CD4-positive, alpha-beta T cell treated with Interleukin-6 for 4 hours (primary cell): Measurements from ENCODE around the gene PRRG2.

Experiments
- DNase-seq: peaks from one replicate; pipeline ENCODE4 v3.0.0-alpha.2; 2020; ENCODE audit warnings: mixed read lengths

PRRG2 gene

DNA sequence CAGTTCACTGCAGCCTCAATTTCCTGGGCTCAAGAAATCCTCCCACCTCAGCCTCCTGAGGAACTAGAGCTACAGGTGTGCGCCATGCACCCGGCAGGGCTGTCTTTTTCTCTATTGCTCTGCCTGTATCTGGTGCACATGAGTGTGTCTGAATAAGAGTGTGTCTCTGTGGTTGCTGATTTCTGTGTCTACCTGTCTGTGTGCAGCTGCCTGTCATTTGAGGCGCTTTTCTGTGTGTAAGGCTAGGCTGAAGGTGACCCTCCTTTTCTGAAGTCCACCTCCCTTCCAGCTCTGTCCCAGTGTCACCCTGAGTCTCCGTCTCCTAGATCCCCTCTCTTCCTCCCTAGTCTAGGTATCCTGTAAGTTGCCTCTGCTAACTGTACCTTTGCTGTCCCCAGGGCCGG is 8.4 kb downstream of the PRRG2 start:
- DNase-seq = no peak

DNA sequence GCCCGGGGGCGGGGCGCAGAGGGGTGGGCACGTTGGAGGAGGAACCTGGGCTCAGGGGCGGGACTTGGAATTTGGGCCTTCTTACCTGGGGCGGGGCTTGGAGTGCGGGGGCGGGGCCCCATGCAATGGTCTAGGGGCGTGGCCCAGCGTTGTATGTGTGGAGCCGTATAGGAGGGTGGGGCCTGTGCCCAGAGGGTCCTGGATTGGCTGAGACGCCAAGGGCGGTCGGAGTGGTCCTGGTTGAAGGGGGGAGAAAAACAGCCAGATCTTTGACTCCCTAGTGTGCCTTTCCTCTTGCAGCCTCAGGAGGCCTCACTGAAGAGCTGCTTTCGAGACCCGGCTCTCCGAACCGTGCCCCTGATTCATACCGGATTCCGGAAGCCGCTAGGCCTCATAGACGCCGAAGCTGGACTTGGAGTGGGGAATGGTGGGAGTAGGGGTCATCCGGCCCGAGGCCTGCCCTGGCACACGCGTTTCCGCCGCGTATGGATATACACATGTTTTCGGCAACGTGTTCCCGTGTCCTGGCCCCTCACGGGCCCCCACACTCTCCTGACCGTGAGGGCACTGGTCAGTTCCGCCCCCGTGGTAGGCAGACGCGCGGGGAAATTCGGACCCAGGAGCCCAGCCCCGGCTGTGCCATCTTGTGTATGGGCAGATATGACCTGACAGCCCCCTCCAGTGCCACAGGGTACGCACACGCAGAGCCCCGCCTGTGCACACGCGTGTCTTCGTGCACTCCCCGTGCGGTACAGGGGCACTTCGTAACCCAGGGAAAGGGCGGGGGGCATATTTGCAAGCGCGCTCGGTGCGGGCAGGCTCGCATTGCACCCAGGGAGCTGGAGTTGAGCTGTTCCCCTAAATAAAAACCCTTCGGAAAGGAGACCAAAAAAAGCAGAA is 9.2 kb downstream of the PRRG2 start:
- DNase-seq = peak; percentile 98

DNA sequence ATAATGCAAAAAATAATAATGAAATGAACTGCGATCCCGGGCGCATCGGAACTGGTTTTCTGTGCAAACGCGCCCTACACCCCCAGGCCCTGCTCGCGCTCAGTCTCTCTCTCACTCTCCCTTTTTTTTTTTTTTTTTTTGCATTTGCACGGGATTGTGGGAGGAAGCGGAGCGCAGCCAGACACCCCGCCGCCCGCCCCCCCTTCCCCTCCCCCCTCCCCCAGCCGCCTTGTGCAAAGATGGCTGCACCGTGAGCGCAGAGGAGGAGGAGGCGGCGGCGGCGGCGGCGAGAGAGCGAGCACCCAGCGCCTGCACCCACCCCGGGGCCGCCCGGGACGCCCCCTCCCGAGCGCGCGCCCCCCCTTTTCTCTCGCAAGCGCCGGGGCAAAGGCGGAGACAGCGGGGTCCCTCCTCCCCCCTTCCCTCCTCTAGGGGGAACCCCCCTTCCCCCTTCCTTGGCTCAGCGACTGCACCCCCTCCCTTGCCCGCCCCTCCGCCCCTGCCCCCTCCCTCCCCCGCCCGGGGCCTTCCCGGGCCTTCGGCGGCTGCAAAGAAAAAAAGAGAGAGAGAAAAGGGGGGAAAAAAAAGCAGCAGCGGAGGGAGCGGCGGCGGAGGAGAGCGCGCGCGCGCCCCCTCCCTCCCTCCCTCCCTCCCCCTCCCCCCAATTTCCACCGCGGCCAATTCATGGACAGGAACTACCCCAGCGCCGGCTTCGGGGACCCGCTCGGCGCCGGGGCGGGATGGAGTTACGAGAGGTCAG is 10.0 kb downstream of the PRRG2 start, which contains the start of gene PRR12:
PRR12 (plus strand) TSS at position 212 of the 760 bp plus-strand sequence; CDS start at position 685, 473 bp downstream.
- peak; percentile 85 for DNase-seq

DNA sequence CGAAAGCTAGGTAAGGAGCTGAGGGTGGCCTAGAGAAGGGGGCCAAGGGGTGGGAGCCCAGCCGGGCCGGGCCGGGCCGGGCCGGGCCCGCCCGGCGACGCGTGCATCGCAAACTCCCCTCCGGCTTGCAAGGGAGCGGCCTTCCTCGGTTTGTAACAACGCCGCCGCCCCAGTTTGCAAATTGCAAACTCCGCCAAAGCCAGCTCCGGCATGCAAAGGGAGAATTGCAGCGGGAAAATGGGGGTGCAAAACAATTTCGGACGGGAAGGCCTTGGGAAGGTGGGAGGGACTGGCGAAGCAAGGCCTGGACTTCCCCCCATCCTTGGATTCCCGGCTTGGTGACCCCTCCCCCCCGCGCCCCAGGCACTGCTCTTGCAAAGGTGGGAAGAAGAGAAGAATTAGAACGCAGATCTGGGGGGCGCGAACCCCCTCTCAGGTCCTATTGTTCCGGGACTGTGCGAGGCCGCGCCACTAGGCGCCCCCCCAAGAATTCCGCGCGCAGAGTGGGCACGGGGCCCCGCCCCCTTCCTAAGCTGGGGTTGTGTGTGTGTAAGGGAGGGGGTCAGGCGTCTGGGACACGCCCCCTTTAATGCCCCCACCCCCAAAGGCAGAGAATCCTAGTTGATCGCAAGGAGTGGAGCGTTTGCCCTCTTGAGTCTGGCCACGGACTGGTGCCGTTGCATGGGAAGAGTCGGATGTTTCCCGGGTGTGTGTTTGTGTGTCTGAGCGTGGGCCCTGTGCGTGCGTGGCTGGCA is 10.8 kb downstream of the PRRG2 start:
- peak; percentile 70 for DNase-seq

DNA sequence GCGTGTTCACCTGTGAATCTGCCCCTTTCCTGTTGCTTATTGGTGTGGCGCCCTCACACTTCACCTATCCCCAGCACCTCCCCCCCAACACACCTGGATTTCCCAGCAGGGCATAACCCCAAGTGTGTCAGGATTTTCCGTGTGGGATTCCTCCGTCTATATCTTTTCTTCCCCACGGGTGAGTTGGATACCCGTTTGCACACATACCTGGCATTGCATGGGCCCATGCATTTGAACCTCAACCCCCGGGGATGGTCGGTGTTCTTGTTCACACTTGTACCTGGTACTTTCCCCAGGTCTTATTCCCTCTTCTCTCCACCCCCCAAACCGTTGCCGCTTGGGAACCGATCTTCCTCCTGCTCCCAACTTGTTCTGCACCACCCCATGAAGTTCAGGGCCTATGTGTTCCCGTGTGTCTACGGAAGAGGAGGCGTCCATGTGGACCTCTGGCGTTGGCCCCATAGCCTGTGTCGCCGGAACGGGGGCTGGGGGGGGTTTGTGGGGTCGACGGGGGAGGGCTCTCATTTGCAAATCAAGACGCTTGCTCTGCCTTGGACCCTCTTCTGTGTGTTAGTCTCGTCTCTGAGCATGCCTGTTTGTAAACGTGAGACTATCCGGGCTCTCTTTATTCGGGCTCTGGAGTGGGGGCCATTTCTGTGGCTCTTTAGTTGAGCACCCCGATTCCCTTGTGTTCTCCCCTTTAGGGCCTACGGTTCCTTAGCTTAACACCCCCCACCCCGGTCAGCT is 11.5 kb downstream of the PRRG2 start:
- no peak for DNase-seq

DNA sequence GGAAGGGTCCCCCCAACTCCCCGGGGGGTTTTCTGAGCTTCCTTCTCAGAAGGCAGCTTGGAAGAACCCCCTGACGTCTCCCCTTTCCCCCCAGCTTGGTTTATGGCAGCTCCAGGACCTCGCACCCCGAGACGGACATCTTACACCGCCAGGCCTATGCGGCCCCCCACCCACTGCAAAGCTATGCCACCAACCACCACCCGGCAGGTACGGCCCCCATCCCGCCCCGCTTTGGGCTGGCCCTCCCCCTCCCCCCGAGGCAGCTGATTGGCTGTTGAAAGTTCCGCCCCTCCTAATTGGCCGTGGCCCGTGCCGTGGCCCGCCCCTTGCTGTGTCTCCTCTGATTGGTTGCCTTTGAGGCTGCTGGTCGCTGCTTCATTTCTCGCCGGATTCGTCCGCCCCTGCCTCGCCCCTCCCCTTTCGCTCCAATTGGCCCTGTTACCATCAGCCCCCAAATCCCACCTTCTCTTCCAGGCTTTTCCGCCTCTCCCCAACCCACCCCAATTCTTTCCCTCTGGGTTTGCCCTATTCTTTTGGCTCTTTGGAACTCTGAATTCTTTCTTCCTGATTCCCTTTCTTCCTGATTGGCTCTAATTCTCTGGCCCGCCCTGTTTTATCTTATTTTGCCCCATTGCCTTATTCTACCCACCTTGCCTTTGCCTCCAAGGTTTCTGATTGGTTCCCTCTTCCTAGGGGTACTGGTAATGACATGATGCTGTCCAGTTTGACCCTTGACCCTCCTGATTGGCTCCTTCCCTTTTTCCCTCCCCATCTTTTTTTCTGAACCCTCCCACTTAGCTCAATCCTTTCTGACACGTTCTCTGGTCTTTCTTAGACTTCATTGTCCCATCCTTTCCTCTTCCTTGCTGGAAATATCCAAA is 12.4 kb downstream of the PRRG2 start:
- DNase-seq = peak; percentile 95

DNA sequence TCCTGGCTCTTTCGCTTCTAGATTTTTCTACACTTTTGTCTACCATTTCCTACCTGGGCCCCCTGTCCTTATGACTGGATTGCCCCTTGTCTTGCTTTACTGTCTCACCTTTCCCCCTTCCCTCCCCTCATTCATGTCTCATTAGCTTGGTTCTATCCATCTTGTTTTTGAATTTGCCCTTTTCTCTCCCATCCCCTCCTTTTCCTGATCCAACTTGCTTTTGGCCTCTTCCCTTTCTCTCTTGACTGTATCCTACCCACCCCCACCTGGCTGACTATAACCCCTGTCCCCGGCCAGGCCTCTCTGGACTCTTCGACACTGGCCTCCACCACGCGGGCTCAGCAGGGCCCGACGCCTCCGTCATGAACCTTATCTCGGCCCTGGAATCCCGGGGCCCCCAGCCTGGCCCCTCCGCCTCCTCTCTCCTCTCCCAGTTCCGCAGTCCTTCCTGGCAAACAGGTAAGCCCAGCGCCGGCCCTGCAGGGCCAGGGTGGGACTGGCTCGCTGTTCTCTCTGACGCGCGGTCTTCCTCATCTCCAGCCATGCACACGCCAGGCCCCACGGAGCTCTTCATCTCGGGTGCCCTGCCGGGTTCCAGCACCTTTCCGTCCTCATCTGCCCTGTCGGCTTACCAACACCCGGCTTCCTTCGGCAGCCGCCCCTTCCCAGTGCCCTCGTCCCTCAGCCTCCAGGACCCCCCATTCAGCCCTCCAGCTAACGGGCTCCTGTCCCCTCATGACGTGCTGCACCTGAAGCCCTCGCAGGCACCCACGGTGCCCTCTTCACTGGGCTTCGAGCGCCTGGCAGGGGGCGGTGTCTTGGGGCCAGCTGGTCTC is 13.3 kb downstream of the PRRG2 start:
- DNase-seq = no peak

DNA sequence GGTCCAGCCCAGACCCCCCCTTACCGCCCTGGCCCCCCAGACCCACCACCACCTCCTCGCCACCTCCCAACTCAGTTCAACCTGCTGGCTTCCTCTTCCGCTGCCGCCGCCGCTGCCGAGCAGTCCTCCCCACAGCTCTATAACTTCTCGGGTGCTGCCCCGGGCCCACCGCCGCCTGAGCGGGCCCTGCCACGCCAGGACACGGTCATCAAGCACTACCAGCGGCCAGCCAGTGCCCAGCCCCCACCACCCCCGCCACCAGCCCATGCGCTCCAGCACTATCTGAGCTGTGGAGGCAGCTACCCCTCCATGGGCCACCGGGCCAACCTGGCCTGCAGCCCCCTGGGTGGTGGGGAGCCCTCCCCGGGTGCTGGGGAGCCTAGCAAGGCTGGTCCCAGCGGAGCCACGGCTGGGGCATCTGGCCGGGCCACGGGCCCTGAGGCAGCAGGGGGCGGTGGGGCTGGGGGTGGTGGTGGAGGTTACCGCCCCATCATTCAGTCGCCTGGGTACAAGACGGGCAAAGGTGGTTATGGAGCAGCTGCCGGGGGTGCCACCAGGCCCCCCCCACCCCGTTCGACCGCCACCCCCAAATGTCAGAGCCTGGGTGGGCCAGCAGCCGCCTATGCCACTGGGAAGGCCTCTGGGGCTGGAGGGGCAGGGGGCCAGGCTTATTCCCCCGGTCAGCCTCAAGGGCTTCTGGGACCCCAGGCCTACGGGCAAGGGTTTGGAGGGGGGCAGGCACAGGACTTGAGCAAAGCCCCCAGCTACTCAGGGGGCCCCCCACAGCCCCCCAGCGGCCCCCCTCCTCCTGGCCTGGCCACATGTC is 14.1 kb downstream of the PRRG2 start:
- DNase-seq = no peak

DNA sequence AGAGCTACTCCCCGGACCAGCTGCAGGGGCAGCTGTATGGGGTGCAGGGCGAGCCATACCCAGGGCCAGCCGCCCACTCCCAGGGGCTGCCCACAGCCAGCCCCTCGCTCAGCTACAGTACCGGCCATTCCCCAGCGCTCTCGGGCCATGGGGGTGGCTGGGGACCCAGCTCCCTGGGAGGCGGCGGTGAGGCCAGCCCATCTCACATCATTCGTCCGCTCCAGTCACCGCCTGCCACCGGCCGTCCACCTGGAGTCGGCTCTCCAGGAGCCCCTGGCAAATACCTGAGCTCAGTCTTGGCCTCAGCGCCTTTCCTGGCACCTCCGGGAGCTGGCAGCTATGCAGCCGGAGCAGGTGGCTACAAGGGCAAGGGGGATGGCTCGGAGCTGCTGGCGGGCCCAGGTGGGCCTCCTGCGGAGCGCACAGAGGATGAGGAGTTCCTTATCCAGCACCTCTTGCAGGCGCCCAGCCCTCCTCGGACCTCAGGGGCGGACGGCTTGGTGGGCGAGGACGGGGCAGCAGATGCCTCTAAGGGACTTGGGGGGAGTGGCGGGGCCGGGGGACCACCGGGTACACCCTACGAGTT is 14.8 kb downstream of the PRRG2 start:
- no peak for DNase-seq

DNA sequence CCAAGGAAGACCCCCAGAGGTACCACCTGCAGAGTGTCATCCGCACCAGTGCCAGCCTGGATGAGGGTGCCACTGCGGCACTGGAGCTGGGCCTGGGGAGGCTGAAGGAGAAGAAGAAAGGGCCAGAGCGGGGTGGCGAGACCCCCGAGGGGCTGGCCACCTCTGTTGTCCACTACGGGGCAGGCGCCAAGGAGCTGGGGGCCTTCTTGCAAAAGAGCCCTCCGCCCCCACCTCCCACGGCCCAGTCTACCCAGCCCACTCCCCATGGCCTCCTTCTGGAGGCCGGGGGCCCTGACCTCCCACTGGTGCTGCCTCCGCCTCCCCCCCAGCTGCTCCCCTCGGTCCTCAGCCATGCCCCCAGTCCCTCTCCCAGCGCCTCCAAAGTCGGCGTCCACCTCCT is 15.3 kb downstream of the PRRG2 start:
- DNase-seq = no peak

DNA sequence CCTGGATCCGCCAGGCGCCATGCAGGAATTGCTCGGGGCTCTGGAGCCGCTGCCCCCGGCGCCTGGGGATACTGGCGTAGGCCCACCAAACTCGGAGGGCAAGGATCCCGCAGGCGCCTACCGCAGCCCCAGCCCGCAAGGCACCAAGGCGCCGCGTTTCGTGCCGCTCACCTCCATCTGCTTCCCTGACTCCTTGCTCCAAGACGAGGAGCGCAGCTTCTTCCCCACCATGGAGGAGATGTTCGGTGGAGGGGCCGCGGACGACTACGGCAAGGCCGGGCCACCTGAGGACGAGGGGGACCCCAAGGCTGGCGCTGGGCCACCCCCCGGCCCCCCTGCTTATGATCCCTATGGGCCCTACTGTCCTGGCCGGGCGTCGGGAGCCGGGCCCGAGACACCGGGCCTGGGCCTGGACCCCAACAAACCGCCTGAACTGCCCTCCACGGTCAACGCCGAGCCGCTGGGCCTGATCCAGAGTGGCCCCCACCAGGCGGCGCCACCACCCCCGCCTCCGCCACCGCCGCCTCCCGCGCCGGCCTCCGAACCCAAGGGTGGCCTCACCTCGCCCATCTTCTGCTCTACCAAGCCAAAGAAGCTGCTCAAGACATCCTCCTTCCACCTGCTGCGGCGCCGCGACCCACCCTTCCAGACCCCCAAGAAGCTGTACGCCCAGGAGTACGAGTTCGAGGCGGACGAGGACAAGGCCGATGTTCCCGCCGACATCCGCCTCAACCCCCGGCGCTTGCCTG is 16.0 kb downstream of the PRRG2 start:
- no peak for DNase-seq

DNA sequence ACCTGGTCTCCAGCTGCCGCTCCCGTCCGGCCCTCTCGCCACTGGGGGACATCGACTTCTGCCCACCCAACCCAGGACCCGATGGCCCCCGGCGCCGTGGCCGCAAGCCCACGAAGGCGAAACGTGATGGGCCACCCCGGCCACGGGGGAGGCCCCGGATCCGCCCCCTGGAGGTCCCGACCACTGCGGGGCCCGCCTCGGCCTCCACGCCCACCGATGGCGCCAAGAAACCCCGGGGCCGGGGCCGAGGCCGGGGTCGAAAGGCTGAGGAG is 16.5 kb downstream of the PRRG2 start:
- no peak for DNase-seq

DNA sequence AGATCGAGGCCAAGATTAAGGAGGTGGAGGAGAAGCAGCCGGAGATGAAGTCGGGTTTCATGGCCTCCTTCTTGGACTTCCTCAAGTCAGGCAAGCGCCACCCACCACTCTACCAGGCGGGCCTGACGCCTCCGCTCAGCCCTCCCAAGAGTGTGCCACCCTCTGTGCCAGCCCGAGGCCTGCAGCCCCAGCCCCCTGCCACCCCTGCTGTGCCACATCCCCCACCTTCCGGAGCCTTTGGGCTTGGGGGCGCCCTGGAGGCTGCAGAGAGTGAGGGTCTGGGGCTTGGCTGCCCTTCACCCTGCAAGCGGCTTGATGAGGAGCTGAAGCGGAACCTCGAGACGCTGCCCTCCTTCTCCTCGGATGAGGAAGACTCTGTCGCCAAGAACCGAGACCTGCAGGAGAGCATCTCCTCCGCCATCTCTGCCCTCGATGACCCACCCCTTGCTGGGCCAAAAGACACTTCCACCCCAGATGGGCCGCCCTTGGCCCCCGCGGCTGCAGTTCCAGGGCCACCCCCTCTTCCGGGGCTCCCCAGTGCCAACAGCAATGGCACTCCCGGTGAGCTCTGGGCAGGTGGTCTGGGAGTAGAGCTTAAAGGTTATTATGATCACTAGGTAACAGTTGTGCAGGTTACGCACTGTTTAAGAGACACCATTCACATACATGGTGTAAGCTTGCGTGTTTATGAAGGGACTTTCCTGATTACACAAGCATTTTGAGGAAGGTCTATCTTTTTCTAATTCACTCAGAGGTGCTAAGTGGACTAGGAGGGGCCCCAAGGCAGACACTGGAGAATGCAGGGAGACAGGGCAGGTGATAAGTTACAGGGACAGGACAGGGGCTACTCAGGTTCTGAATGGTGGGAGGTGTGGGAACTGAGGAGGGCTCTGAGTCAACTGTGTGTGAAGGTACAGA is 18.5 kb downstream of the PRRG2 start:
- DNase-seq = no peak

DNA sequence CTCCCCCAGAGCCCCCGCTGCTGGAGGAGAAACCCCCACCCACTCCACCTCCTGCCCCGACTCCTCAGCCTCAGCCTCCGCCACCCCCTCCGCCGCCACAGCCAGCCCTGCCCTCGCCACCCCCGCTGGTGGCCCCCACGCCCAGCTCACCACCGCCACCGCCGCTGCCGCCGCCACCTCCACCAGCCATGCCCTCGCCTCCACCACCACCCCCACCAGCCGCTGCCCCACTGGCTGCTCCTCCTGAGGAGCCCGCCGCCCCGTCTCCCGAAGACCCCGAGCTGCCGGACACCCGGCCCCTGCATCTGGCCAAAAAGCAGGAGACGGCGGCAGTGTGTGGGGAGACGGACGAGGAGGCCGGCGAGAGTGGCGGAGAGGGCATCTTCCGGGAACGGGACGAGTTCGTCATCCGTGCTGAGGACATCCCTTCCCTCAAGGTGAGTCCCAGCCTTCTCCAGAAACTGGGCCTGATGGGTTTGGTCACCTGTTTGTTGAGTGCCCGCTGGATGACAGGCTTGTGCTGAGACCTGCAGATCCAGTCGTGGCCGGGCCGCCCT is 20.4 kb downstream of the PRRG2 start:
- DNase-seq = no peak

DNA sequence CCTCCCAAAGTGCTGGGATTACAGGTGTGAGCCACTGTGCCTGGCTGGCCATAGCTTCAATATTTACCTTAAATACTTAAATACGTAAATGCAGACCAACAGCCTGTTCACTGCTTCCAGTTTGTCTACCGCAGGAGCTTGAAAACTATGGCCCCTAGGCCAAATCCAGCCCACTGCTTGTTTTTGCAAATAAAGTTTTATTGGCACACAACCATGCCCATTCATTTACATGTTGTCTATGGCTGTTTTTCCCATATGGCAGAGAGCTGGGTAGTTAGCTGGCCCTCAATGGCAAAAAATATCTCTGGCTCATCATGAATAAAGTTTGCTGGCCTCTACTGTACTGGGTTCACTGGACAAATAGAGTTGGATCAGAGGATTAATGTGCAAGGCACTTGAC is 21.7 kb downstream of the PRRG2 start:
- DNase-seq = no peak

DNA sequence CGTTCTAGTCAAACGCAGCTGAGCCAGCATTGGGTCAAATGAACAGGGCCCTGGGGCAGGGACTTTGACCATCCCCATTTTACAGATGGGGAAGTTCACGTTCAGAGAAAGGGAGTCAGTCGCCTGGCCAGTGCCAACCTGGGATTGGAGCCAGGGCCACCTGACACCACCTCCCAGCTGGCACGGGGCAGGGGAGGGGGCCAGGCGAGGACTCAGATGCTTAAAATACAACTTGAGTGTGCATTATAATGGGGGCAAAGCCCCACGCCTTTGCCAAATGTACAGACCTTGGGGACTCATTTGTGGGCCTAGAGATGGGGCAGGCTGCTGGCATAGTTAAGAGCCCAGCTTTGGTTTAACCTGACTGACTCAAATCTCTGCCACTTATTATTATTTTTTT is 24.5 kb downstream of the PRRG2 start:
- no peak for DNase-seq

DNA sequence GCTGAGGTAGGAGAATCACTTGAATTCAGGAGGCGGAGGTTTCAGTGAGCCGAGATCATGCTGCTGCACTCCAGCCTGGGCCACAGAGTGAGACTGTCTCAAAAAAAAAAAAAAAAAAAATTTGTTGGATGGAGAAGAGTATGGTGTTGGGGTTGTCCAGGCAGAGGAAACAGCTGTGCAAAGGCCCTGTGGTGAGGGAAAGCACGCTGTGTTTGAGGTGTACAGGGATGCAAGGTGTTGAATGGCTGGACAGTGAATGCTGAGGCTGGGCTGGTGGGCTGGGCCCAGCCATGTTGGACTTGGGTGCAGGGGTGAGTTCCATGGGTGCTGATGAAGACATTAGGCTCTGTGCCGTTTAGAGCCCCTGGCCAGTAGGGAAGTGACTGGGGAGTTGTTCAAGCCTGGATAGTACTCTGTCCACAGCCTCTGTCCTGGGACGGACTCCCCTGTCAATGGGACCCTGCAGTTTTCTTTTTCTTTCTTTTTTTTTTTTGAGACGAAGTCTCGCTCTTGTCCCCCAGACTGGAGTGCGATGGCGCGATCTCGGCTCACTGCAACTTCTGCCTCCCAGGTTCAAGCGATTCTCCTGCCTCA is 28.5 kb downstream of the PRRG2 start:
- no peak for DNase-seq
